Measurements from ENCODE around the gene MAP3K2. TPM values are rescaled to one million over a fixed set of nuclear protein-coding genes. Genes with fewer than 3 reads are reported as not detected.

MAP3K2 gene
- total and polyA plus RNA-seq, 10 of the 15 experiments (the other 5 are each of a cell fraction or from before 2014, with no cell fraction given), result 2.7 to 39.6 (median 16.1) TPM

- BruUV-seq (replicated peaks), result no TSS peak
- 100% methylated on average over 1 of the region's 1 CpG for WGBS (ENCODE audit: insufficient coverage, insufficient replicate concordance, low lambda C conversion rate, missing lambda C conversion rate)
- Histone ChIP-seq H3K4me1 (ENCODE audit: control insufficient read depth, insufficient read depth, low read length) (no peaks in the 10 kb centered on the region), H3K27ac (ENCODE audit: control insufficient read depth, insufficient read depth) (no peak overlapping the region), H3K36me3 (ENCODE audit: control insufficient read depth in 2 of 2, insufficient read depth in 2 of 2, low read length in 1 of 2) (peaks cover 0 to 3% of the 10 kb centered on the region in 2 experiments; a peak in 1 of 4 replicates), H3K9ac (ENCODE audit: control insufficient read depth, insufficient read depth, low read length) (no peak overlapping the region), H3K4me2 (ENCODE audit: control insufficient read depth, insufficient read depth) (no peak overlapping the region), H3K27me3 (replicated peaks in 1 of 2; ENCODE audit: control insufficient read depth in 2 of 2, insufficient read depth in 2 of 2, low read length in 1 of 2) (no peaks in the 10 kb centered on the region), H2AFZ (ENCODE audit: control insufficient read depth, low read depth, low read length) (no peak overlapping the region), H3K79me2 (ENCODE audit: control insufficient read depth, insufficient read depth, low read length) (peaks cover 50% of the 10 kb centered on the region), H3K4me3 (no peak overlapping the region), H4K20me1 (ENCODE audit: control insufficient read depth, insufficient read depth) (no peaks in the 10 kb centered on the region), H3K9me3 (replicated peaks; ENCODE audit: control insufficient read depth, insufficient read depth, low read length) (peaks cover 6% of the 10 kb centered on the region)
- FAIRE-seq (no peak), DNase-seq (ENCODE audit: low read depth, low spot score) (no peak), ATAC-seq (no peak)
- SMC1A ChIA-PET (ENCODE audit: uncharacterized antibody, unreplicated experiment), result interaction anchor here (0.6 to 2.0 kb wide), 3 partner anchors 9 to 175 kb away, joined by 3 to 10 read pairs (median 3); no protein-coding TSS in a partner anchor
- intact Hi-C loops (cut with micrococcal nuclease; ENCODE audit: unreplicated experiment), result no loop called here
- in situ Hi-C loops (cut with MboI), result loop anchor here (25.0 kb wide), 1 partner anchor 715 kb away; the partner anchor contains the start of gene GYPC
- POLR2A ChIA-PET, result no interaction called here
- CTCF ChIA-PET, result interaction anchor here (1.0 to 2.8 kb wide), 2 partner anchors 38 to 100 kb away, joined by 4 to 8 read pairs; no protein-coding TSS in a partner anchor
- RAD21 ChIA-PET (ENCODE audit: unreplicated experiment), result no interaction called here
- TF ChIP-seq HSF1 (IDR thresholded peaks at IDR 0.05; ENCODE audit: low read depth, low read length), result no peak
- no peak for TF ChIP-seq IKZF2 (IDR thresholded peaks at IDR 0.05)
- no peak for TF ChIP-seq ZBTB40 (IDR thresholded peaks at IDR 0.05; ENCODE audit: borderline replicate concordance)
These were observed 10.5 kb downstream of the MAP3K2 start for GRCh38 chr2:127377262-127377661.
